Nephron (organoid): ENCODE data around the gene XKR7.
"Not testable (repeated sequence)": the region's sequence is repeated elsewhere in the genome, so short reads cannot be mapped to it uniquely, and the experiment has no call there.

Experiments used
- H3K27ac Mint-ChIP-seq, 3 experiments: 2 replicates each; pipeline ENCODE4 v1.8.0; 2020; ENCODE audit warnings: mixed read lengths in 3 of 3, mild to moderate bottlenecking in 2 of 3, moderate library complexity in 1 of 3
- H3K27me3 Mint-ChIP-seq: 2 replicates; pipeline ENCODE4 v1.8.0; 2021; ENCODE audit warnings: low read depth, mild to moderate bottlenecking, moderate library complexity, mixed read lengths
- H3K36me3 Mint-ChIP-seq: 2 replicates; pipeline ENCODE4 v1.8.0; 2020; ENCODE audit warnings: low read depth, mixed read lengths
- H3K4me1 Mint-ChIP-seq: 2 replicates; pipeline ENCODE4 v1.8.0; 2020; ENCODE audit warnings: mixed read lengths
- H3K4me3 Mint-ChIP-seq, 3 experiments: 2 replicates each; pipeline ENCODE4 v1.8.0; 2020; ENCODE audit warnings: mild to moderate bottlenecking in 3 of 3, mixed read lengths in 3 of 3, moderate library complexity in 2 of 3
- H3K9me3 Mint-ChIP-seq: 2 replicates; pipeline ENCODE4 v1.8.0; 2020; ENCODE audit warnings: mixed read lengths
- TF ChIP-seq, protein P1 (sequence below), 3 experiments: fragments of 200-600 bp; sonication (generic); IDR thresholded peaks; one replicate each; pipeline ENCODE4 v1.5.0; 2021; ENCODE audit warnings: antibody characterized with exemption in 3 of 3; ENCODE audit not compliant: unreplicated experiment in 3 of 3

Gene XKR7, protein sequence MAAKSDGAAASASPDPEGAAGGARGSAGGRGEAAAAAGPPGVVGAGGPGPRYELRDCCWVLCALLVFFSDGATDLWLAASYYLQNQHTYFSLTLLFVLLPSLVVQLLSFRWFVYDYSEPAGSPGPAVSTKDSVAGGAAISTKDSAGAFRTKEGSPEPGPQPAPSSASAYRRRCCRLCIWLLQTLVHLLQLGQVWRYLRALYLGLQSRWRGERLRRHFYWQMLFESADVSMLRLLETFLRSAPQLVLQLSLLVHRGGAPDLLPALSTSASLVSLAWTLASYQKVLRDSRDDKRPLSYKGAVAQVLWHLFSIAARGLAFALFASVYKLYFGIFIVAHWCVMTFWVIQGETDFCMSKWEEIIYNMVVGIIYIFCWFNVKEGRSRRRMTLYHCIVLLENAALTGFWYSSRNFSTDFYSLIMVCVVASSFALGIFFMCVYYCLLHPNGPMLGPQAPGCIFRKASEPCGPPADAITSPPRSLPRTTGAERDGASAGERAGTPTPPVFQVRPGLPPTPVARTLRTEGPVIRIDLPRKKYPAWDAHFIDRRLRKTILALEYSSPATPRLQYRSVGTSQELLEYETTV

DNA sequence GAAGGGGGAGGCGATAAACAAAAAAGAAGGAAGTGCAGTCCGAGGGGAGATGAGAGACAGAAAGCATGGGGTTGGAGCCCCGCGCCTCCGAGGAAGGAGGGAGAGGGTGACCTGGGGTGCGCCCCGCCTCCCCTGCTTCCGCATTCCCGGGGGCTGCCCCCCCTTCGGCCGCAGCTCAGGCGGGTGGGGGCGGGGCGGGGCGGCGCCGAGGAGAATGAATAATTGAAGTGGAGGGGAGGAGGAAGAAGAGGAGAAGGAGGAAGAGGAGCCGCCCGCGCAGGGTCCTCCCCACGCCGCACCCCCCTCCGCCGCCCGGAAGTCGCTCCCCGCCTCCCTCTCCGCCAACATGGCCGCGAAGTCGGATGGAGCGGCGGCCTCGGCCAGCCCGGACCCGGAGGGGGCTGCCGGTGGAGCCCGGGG lies at the start of gene XKR7:
Gene XKR7, plus strand, starts transcription at position 322 of the 420 bp plus-strand sequence. Its CDS starts 25 bp downstream, at position 347.
- H3K27ac Mint-ChIP-seq: no peak within 1 kb of the TSS
- TF ChIP-seq, protein P1, sequence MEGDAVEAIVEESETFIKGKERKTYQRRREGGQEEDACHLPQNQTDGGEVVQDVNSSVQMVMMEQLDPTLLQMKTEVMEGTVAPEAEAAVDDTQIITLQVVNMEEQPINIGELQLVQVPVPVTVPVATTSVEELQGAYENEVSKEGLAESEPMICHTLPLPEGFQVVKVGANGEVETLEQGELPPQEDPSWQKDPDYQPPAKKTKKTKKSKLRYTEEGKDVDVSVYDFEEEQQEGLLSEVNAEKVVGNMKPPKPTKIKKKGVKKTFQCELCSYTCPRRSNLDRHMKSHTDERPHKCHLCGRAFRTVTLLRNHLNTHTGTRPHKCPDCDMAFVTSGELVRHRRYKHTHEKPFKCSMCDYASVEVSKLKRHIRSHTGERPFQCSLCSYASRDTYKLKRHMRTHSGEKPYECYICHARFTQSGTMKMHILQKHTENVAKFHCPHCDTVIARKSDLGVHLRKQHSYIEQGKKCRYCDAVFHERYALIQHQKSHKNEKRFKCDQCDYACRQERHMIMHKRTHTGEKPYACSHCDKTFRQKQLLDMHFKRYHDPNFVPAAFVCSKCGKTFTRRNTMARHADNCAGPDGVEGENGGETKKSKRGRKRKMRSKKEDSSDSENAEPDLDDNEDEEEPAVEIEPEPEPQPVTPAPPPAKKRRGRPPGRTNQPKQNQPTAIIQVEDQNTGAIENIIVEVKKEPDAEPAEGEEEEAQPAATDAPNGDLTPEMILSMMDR (IDR thresholded peaks at IDR 0.05; ENCODE audit: unreplicated experiment in 3 of 3): no peak
- H3K27me3 Mint-ChIP-seq: peaks cover 76% of the 10 kb centered on the region
- peaks cover 10% of the 10 kb centered on the region for H3K4me1 Mint-ChIP-seq
- H3K36me3 Mint-ChIP-seq: no peaks in the 10 kb centered on the region
- no peaks in the 10 kb centered on the region for H3K9me3 Mint-ChIP-seq
- peak within 1 kb of the TSS; percentile 85 to 89 (median 86) for H3K4me3 Mint-ChIP-seq

DNA sequence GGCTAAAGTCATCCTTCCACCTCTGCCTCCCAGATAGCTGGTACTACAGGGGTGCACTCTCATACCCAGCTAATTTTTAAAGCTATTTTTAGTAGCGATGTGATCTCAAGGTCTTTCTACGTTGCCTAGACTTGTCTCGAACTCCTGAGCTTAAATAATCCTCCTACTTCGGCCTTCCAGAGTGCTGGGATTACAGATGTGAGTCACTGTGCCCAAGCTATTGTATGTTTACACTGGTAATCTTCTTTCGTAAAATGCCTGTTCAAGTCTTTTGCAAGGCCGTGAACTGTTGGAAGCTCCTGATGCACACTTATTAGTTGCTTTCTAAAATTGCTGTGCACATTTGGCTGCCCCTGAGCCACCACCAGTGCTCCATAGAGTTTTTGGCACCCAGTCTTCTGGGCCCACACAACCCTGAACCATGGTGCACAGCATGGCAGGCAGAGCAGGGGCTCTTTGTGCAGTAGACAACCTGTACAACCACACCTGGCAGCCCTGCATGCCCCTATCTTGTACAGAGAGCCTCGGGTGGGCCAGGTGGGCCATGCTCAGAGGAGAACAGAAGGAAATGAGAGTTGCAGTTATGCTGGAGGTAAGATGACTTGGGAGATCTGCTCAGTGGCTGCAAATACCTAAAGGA lies 49.4 kb upstream of the XKR7 start:
- H3K9me3 Mint-ChIP-seq: no peaks in the 10 kb centered on the region
- no peak overlapping the region for H3K4me3 Mint-ChIP-seq
- peak overlapping the region; percentile 22 to 47 (median 25) for H3K27ac Mint-ChIP-seq
- H3K27me3 Mint-ChIP-seq: peaks cover 6% of the 10 kb centered on the region
- TF ChIP-seq, protein P1 (IDR thresholded peaks at IDR 0.05; ENCODE audit: unreplicated experiment in 3 of 3): no peak
- peaks cover 3% of the 10 kb centered on the region for H3K36me3 Mint-ChIP-seq
- H3K4me1 Mint-ChIP-seq: peaks cover 24% of the 10 kb centered on the region

DNA sequence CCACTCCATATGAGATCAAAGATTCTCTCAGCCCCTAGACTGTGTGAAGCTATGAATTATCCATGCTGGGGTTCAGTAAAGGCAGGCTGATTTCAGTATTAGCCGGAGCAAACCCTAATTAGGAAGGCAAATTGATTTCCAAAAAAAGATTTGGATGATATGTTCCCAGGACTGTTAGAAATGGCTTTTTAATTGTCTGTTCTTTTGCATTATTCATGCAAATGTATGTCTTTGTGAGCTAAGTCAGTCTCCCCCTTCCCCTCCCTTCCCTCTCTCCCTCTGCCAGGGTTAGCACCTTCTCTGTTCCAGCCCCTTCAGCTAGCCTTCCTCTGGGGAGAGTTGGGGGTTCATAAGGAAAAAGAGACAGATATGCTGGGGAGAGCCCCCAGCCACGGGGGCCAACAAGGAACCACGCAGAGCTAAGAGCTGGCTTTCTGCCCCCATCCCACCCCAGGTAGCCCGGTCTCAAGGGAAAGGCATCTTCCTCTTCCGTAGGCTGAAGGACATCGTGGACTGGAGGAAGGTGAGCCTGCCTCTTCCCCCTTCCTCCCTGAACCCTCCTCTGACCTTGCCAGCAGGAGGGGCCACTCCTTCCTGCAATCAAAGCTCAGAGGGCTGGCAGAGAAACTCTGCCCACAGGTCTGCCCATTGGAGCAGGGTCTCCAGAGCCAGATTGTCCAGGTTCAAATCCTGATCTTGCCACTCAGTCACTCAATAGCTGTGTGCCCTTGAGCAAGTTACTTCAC lies 48.4 kb upstream of the XKR7 start:
- peaks cover 3% of the 10 kb centered on the region for H3K27me3 Mint-ChIP-seq
- no peak overlapping the region for H3K27ac Mint-ChIP-seq
- no peaks in the 10 kb centered on the region for H3K9me3 Mint-ChIP-seq
- peaks cover 3% of the 10 kb centered on the region for H3K36me3 Mint-ChIP-seq
- TF ChIP-seq, protein P1 (IDR thresholded peaks at IDR 0.05; ENCODE audit: unreplicated experiment in 3 of 3): no peak
- H3K4me3 Mint-ChIP-seq: no peak overlapping the region
- peaks cover 17% of the 10 kb centered on the region for H3K4me1 Mint-ChIP-seq

DNA sequence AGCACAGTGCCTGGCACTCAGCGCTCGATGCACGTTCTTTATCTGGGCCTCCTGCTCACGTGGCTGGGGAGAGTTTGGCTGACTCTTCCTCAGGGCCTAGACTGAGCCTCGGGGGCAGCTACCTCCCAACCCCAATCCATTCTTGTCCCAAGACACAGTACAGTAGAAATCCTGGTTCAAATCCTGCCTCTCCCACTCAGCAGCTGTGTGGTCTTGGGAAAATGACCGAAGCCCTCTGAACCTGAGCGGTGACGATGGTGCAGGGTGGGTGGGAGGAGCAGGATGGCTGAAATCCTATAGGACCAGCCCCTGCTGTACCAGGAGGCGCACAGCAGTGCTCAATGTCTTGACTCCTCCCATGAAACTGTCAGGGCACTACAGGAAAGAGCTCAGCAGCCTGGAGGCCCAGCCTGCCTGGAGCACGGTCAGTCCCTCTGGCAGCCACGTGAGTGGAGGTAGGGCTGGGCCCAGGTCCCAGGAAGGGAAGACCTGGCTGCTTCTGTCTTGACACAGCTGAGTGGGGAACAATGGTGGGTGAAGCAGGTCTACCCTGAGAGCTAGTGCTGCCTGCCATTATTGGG lies 47.6 kb upstream of the XKR7 start:
- TF ChIP-seq, protein P1 (IDR thresholded peaks at IDR 0.05; ENCODE audit: unreplicated experiment in 3 of 3): no peak
- H3K9me3 Mint-ChIP-seq: no peaks in the 10 kb centered on the region
- H3K27me3 Mint-ChIP-seq: peaks cover 5% of the 10 kb centered on the region
- H3K27ac Mint-ChIP-seq: no peak overlapping the region
- H3K36me3 Mint-ChIP-seq: peaks cover 3% of the 10 kb centered on the region
- H3K4me1 Mint-ChIP-seq: peaks cover 15% of the 10 kb centered on the region
- H3K4me3 Mint-ChIP-seq: no peak overlapping the region

DNA sequence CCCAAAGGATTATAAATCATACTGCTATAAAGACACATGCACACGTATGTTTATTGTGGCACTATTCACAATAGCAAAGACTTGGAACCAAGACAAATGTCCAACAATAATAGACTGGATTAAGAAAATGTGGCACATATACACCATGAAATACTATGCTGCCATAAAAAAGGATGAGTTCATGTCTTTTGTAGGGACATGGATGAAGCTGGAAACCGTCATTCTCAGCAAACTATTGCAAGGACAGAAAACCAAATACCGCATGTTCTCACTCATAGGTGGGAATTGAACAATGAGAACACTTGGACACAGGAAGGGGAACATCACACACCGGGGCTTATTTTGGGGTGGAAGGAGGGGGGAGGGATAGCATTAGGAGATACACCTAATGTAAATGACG lies 46.5 kb upstream of the XKR7 start:
- H3K4me1 Mint-ChIP-seq: peaks cover 15% of the 10 kb centered on the region
- not testable (repeated sequence) for H3K4me3 Mint-ChIP-seq, H3K36me3 Mint-ChIP-seq, H3K27ac Mint-ChIP-seq, H3K27me3 Mint-ChIP-seq, H3K9me3 Mint-ChIP-seq
